G401 (cell line): ENCODE measurements around the gene PRKACB. TPM values are rescaled to one million over a fixed set of nuclear protein-coding genes. Genes with fewer than 3 reads are reported as not detected.
A peak's percentile ranks its signal among the peaks of the same experiment; 100 is the strongest.

Experiments used
- DNase-seq: peaks from one replicate; pipeline ENCODE4 v3.0.0-alpha.2; 2015; ENCODE audit warnings: low spot score
- in situ Hi-C: cut with HindIII; loops from 2 replicates; pipeline ENCODE4 v1.10.0; 2016; ENCODE audit warnings: low sequenced_read_pairs, mixed read lengths
- total RNA-seq: library from RNA; depleted of rRNA; stranded (reverse); fragments of >200 nt; shearing (Covaris generic); gene quantifications from 2 replicates; pipeline ENCODE4 v1.2.3, GENCODE V29; 2014

Gene PRKACB
- total RNA-seq, 1 experiment from 2014 or later, result 15.5 TPM

GRCh38 chr1:84148758-84149157, 4.7 kb downstream of the PRKACB start:
- in situ Hi-C loops, result no loop called here

GRCh38 chr1:84152649-84153056, 8.6 kb downstream of the PRKACB start:
- no peak for DNase-seq
- in situ Hi-C loops, result no loop called here

More at GRCh38 chr1:84148758-84149157, 4.7 kb downstream of the PRKACB start:
- no peak for DNase-seq

- in situ Hi-C loops, result no loop called here
- no peak for DNase-seq
Measured at GRCh38 chr1:84155517-84155916, 11.4 kb downstream of the PRKACB start.

GRCh38 chr1:84156210-84156621, 12.1 kb downstream of the PRKACB start:
- in situ Hi-C loops, result no loop called here
- DNase-seq, result no peak

GRCh38 chr1:84159533-84160240, 15.6 kb downstream of the PRKACB start:
- in situ Hi-C loops, result no loop called here
- DNase-seq, result no peak

GRCh38 chr1:84162295-84162694, 18.2 kb downstream of the PRKACB start:
- DNase-seq, result no peak
- in situ Hi-C loops, result no loop called here

- peak; percentile 68 for DNase-seq
- in situ Hi-C loops, result no loop called here
Measured at GRCh38 chr1:84163123-84163931, 19.3 kb downstream of the PRKACB start.

GRCh38 chr1:84164161-84164560, 20.1 kb downstream of the PRKACB start:
- in situ Hi-C loops, result no loop called here
- DNase-seq, result peak; percentile 80

GRCh38 chr1:84164567-84165021, 20.5 kb downstream of the PRKACB start:
- DNase-seq, result peak; percentile 75
- in situ Hi-C loops, result no loop called here

- in situ Hi-C loops, result no loop called here
- peak; percentile 77 for DNase-seq
Measured at GRCh38 chr1:84165601-84166000, 21.5 kb downstream of the PRKACB start.

GRCh38 chr1:84166797-84167196, 22.7 kb downstream of the PRKACB start:
- DNase-seq, result peak; percentile 49
- in situ Hi-C loops, result no loop called here

- in situ Hi-C loops, result no loop called here
- peak; percentile 42 for DNase-seq
Measured at GRCh38 chr1:84168783-84169182, 24.7 kb downstream of the PRKACB start.

- DNase-seq, result peak; percentile 70
- in situ Hi-C loops, result no loop called here
Measured at GRCh38 chr1:84170171-84170570, 26.1 kb downstream of the PRKACB start.

GRCh38 chr1:84171481-84171880, 27.4 kb downstream of the PRKACB start:
- DNase-seq, result no peak
- in situ Hi-C loops, result no loop called here

- DNase-seq, result peak; percentile 73
- in situ Hi-C loops, result no loop called here
Measured at GRCh38 chr1:84174051-84174556, 30.0 kb downstream of the PRKACB start.

GRCh38 chr1:84181350-84182005, 37.4 kb downstream of the PRKACB start:
- in situ Hi-C loops, result no loop called here
- no peak for DNase-seq

GRCh38 chr1:84190455-84190854, 46.4 kb downstream of the PRKACB start:
- in situ Hi-C loops, result no loop called here
- DNase-seq, result no peak

GRCh38 chr1:84192681-84193080, 48.6 kb downstream of the PRKACB start:
- in situ Hi-C loops, result no loop called here
- DNase-seq, result peak; percentile 83

GRCh38 chr1:84198832-84199231, 54.8 kb downstream of the PRKACB start:
- DNase-seq, result no peak
- in situ Hi-C loops, result no loop called here

GRCh38 chr1:84199257-84199656, 55.2 kb downstream of the PRKACB start:
- in situ Hi-C loops, result no loop called here
- no peak for DNase-seq
